HUES48 (cell line): Measurements from ENCODE around the gene TNFSF15.
"Not testable (repeated sequence)": the region's sequence is repeated elsewhere in the genome, so short reads cannot be mapped to it uniquely, and the experiment has no call there.

Experiments
- H3K27ac ChIP-seq: one replicate; pipeline ENCODE4 v1.7.0; 2013; ENCODE audit warnings: low read depth, low read length, inconsistent platforms
- H3K27me3 ChIP-seq: 2 replicates; pipeline ENCODE4 v1.6.1; 2013; ENCODE audit warnings: mild to moderate bottlenecking, low read length; ENCODE audit not compliant: control insufficient read depth, insufficient read depth
- H3K36me3 ChIP-seq: 2 replicates; pipeline ENCODE4 v1.6.1; 2013; ENCODE audit warnings: low read length; ENCODE audit not compliant: control insufficient read depth, insufficient read depth
- H3K4me1 ChIP-seq: 2 replicates; pipeline ENCODE4 v1.6.1; 2013; ENCODE audit warnings: mild to moderate bottlenecking, low read length; ENCODE audit not compliant: control insufficient read depth, insufficient read depth
- H3K4me3 ChIP-seq: 2 replicates; pipeline ENCODE4 v1.5.1; 2013; ENCODE audit warnings: mild to moderate bottlenecking, low read depth, low read length
- H3K9ac ChIP-seq: 2 replicates; pipeline ENCODE4 v1.6.1; 2013; ENCODE audit warnings: mild to moderate bottlenecking, low read depth, low read length, moderate library complexity
- H3K9me3 ChIP-seq: 2 replicates; pipeline ENCODE4 v1.6.1; 2013; ENCODE audit warnings: low read length; ENCODE audit not compliant: control insufficient read depth, insufficient read depth

The TNFSF15 gene

GRCh38 chr9:114745879-114746550 lies 59.8 kb downstream of the TNFSF15 start:
- Histone ChIP-seq H3K9ac (no peak overlapping the region), H3K36me3 (no peaks in the 10 kb centered on the region), H3K4me3 (no peak overlapping the region), H3K27ac (no peak overlapping the region), H3K9me3 (no peaks in the 10 kb centered on the region), H3K4me1 (no peaks in the 10 kb centered on the region), H3K27me3 (no peaks in the 10 kb centered on the region)

- Histone ChIP-seq H3K9ac (no peak overlapping the region), H3K9me3 (no peaks in the 10 kb centered on the region), H3K36me3 (no peaks in the 10 kb centered on the region), H3K27me3 (no peaks in the 10 kb centered on the region), H3K4me3 (no peak overlapping the region), H3K4me1 (no peaks in the 10 kb centered on the region), H3K27ac (no peak overlapping the region)
Measured at GRCh38 chr9:114745108-114745848, 60.6 kb downstream of the TNFSF15 start.

GRCh38 chr9:114743446-114743845 lies 62.4 kb downstream of the TNFSF15 start:
- Histone ChIP-seq H3K9ac (no peak overlapping the region), H3K4me3 (no peak overlapping the region)

DNA sequence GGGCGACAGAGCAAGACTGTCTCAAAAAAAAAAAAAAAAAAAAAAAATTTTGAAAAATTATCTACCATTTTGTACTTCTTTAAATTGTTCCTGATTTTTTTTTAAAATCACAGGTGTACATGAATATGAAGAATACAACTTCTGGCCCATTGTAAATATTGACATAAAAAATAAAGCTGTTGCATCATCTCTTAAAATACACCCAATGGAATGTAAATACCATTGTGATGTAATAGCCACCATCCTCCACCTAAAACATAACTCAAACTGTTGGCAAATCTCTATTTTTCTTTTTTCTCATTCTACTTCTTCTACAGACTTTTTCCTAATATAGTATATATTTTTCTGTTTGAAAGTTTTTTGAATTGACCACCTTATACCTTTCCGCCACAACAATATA lies 62.9 kb downstream of the TNFSF15 start:
- Histone ChIP-seq H3K4me3 (no peak overlapping the region), H3K9me3 (no peaks in the 10 kb centered on the region), H3K36me3 (no peaks in the 10 kb centered on the region), H3K27ac (no peak overlapping the region), H3K4me1 (no peaks in the 10 kb centered on the region), H3K27me3 (no peaks in the 10 kb centered on the region), H3K9ac (no peak overlapping the region)

More at GRCh38 chr9:114743446-114743845, 62.4 kb downstream of the TNFSF15 start:
- H3K36me3 ChIP-seq, result no peaks in the 10 kb centered on the region
- H3K27ac ChIP-seq, result no peak overlapping the region
- no peaks in the 10 kb centered on the region for H3K4me1 ChIP-seq
- H3K27me3 ChIP-seq, result no peaks in the 10 kb centered on the region
- H3K9me3 ChIP-seq, result no peaks in the 10 kb centered on the region

DNA sequence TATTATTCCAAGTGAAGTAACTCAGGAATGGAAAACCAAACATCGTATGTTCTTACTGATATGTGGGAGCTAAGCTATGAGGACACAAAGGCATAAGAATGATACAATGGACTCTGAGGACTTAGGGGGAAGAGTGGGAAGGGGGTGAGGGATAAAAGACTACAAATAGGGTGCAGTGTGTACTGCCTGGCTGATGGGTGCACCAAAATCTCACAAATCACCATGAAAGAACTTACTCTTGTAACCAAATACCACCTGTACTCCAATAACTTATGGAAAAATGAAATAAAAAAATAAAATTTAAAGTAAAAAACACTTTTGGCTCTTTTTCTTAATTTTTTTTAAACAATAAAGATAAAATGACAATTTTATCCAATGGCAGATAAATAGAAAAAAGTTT lies 64.3 kb downstream of the TNFSF15 start:
- not testable (repeated sequence) for H3K9ac ChIP-seq, H3K4me1 ChIP-seq, H3K27ac ChIP-seq, H3K27me3 ChIP-seq, H3K36me3 ChIP-seq, H3K4me3 ChIP-seq, H3K9me3 ChIP-seq

DNA sequence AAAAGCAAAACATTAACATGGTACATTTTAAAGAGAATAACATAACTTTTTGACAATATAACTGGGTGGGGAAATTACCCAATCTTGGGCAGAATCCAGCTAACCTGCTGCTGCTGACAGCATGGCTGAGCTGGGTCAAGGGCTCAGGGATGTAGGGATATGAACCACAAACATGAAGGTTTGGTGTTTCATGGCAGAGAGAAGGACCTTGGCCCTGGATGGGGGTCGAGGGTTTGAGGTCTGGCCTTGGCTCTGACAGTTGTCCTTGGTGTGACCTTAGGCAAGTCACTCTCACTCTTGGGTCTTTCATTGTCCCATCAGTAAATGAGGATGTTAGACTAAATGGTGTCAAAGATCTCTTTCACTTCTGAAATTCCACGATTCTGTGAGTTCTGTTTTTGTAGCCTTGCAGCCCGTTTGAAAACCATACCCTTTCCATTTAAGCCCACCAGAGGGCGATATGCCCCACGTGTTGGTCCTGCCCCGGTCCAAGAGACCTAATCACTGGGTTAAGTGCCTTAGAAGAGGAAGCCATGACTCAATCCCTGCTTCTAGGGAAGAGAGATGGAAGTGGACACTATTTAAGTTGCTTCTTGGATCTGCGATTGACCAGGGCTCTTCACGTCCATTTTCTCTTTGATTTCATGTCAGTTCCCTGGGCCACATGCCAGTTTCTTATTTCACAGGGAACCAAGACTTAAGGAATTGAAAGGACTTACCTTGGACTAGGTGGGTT lies 67.1 kb downstream of the TNFSF15 start:
- no peaks in the 10 kb centered on the region for H3K4me1 ChIP-seq
- no peaks in the 10 kb centered on the region for H3K9me3 ChIP-seq
- H3K36me3 ChIP-seq, result no peaks in the 10 kb centered on the region
- no peak overlapping the region for H3K27ac ChIP-seq
- no peaks in the 10 kb centered on the region; the same call in 1 of the 2 replicates for H3K27me3 ChIP-seq
- H3K4me3 ChIP-seq, result no peak overlapping the region
- H3K9ac ChIP-seq, result no peak overlapping the region

GRCh38 chr9:114737847-114738246 lies 68.0 kb downstream of the TNFSF15 start:
- H3K4me1 ChIP-seq, result no peaks in the 10 kb centered on the region
- H3K36me3 ChIP-seq, result no peaks in the 10 kb centered on the region
- no peak overlapping the region for H3K9ac ChIP-seq
- no peaks in the 10 kb centered on the region for H3K9me3 ChIP-seq
- H3K27ac ChIP-seq, result no peak overlapping the region
- H3K4me3 ChIP-seq, result no peak overlapping the region
- no peaks in the 10 kb centered on the region; the same call in 1 of the 2 replicates for H3K27me3 ChIP-seq

- Histone ChIP-seq H3K36me3 (no peaks in the 10 kb centered on the region), H3K4me3 (no peak overlapping the region), H3K27me3 (no peaks in the 10 kb centered on the region; the same call in 1 of the 2 replicates), H3K4me1 (no peaks in the 10 kb centered on the region), H3K9me3 (no peaks in the 10 kb centered on the region), H3K9ac (no peak overlapping the region), H3K27ac (no peak overlapping the region)
Measured at GRCh38 chr9:114737118-114737517, 68.7 kb downstream of the TNFSF15 start.

GRCh38 chr9:114735704-114736103 lies 70.1 kb downstream of the TNFSF15 start:
- H3K36me3 ChIP-seq, result no peaks in the 10 kb centered on the region
- H3K27ac ChIP-seq, result no peak overlapping the region
- H3K27me3 ChIP-seq, result no peaks in the 10 kb centered on the region; the same call in 1 of the 2 replicates
- no peak overlapping the region for H3K4me3 ChIP-seq
- H3K9me3 ChIP-seq, result no peaks in the 10 kb centered on the region
- no peaks in the 10 kb centered on the region for H3K4me1 ChIP-seq
- no peak overlapping the region for H3K9ac ChIP-seq

DNA sequence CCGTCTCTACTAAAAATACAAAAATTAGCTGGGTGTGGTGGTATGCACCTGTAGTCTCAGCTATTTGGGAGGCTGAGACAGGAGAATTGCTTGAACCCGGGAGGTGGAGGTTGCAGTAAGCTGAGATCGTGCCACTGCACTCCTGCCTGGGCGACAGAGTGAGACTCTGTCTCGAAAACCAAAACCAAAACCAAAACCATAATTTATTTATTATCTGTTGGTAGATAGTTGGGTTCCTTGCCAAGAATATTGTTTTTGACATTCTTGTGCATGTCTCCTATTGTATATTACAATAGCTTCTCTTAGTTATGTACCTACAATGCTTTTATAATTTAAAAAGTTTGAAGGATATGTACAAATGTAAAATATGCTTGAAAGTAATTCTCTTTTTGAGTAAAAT lies 70.7 kb downstream of the TNFSF15 start:
- H3K36me3 ChIP-seq, H3K27me3 ChIP-seq, H3K4me1 ChIP-seq, H3K9ac ChIP-seq, H3K27ac ChIP-seq, H3K4me3 ChIP-seq, H3K9me3 ChIP-seq: not testable (repeated sequence)
